GDM1 (cell line): ENCODE results near the gene CP.

Experiments used
- DNase-seq: peaks from one replicate; lab custom pipeline; 2025; lab: John Stamatoyannopoulos, UW

CP gene

DNA sequence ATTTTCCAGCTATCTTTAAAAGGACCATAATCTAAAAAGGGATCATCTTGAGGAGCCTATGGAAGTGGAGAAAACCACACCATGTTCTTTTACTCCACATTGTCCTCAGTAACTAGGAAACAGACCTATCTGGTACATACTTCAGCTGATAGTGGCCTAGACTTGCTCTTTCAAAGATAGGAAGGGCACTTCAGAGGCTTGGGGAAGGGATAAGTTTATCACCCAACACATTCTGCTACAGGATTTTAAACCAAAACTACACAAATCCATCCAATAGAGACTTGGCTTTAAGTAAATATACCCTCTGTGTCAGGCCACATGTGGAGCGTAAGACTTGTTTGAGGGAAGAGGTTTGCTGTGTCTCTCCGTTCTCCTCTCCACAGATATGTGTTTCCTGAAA, 35.4 kb downstream of the CP start:
- no peak for DNase-seq

DNA sequence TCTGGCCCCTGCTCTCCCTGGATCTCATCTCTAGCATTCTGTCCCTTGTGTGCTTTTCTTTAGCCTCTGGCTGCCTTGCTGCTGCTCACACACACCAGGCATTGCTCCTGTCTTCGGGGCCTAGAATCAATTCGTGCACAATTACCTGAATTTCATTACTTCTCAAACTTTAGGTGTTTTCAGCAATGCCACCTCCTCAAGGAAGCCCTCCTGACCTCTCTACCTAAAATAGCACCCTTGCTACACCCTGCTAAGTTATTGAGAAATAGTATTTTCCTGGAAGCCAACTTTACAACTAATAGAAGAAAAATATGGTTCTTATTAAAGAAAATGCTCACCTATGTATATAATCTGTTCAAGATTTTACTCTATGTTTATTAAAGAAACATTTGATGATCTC, 40.4 kb downstream of the CP start:
- DNase-seq, result no peak

DNA sequence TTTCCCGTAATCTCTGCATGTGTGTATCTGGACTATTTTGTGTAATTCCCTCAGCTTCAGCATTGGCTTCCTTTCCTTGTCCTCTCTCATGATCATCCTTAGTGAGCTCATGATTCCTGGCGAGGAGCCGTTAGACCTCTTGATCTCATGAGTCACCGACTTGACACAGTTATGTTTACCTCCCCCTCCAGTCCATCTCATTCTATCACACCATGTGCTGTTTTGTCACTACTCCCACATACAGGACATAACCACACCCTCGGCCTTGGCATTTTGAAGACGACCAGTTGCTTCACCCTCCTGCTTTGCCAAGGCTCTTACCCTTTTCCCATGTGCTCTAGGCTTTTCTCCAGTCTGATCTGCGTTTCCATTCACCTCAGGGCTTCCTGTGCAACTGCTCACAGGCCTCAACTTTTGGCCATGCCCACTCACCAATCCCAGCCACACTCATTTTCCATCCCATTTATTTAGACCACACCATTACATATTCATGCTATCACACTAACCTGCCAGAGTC, 41.5 kb downstream of the CP start:
- DNase-seq, result no peak

DNA sequence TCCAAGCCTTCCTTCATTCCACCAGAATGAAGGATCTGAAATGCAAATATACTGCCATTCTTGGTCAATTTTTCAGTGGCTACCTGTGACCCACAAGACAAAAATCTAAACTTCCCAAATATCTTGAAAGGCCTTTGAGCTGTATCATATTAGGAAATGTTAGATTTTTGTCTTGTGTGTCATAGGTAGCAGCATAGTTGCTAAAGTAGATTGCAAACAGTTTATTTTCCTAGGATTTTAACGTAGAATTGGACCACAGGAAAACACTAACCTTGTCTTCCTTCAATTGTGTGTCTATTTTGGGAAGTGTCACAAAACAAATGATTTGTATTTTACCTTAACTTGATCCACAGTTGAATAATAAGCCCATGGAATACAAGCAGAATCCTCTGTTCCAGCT, 42.4 kb downstream of the CP start:
- DNase-seq, result no peak

DNA sequence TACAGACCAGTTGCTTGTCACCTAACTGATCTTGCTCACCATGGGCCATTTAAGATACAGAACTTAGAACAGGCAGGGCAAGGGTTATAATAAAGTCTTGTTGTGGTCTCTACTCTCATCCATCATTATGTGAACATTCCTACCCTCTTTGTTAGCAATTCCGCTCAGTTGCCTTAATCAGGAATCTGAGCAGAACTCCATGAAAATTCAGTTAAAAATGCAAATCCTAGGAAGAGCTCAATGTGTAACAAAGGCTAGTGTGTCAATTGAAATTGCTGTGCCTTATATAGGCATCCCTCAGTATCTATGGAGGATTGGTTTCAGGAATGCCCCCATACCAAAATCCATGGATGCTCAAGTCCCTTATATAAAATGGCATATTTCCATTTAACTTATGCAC, 44.5 kb downstream of the CP start:
- DNase-seq, result no peak

DNA sequence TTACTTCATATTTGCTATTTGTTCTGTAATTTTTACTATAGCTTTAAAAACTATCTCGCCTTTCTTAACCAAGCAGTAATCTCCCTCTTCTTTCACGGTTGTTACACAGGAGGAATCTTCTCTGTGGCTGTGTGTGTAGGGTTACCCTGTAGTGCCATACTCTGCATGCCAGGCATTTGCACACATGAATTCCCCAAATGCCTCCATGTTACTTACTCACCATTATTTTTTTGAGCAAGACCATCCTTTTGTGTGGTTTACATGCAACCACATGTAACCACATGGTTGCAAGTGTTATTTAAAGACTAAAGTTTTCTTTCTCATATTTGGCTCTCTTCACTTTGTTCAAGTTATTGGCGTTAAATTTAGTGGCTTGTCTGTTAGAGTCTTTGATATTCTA, 46.7 kb downstream of the CP start:
- DNase-seq, result no peak

DNA sequence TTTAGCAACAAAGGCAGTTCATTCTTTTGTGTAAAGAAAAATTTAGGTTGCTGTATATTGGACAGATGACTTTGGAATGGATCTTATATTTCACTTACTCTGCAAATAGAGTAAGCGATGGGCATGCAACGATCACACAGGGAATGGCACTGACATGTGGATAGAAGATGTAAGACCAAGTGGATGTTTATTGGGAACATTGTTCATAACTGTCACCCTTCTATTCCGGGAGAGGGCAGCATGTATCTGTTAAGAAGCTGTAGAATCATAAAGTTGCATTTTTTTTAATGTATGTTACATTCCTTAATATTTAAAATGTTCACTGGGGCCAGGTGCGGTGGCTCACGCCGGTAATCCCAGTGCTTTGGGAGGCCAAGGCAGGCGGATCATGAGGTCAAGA, 51.0 kb downstream of the CP start:
- DNase-seq, result no peak

DNA sequence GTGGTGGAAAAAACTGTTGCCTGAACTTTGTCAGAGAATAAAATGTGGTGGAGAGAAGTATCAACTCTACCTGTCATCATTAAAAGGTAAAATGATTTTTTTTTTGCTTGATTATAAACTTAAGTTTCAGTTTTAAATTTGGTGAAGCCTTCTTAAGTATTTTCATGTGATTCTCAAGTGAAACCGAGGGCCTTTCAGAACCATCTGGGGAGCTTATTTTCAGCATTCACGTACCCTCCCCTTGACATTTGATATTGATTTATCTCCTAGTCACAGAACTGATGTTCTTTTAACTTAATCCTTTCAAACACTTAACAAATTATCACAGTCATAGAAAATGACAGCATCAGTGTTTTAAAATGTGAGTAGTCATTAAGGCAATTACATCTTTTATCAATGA, 53.7 kb downstream of the CP start:
- DNase-seq, result no peak

DNA sequence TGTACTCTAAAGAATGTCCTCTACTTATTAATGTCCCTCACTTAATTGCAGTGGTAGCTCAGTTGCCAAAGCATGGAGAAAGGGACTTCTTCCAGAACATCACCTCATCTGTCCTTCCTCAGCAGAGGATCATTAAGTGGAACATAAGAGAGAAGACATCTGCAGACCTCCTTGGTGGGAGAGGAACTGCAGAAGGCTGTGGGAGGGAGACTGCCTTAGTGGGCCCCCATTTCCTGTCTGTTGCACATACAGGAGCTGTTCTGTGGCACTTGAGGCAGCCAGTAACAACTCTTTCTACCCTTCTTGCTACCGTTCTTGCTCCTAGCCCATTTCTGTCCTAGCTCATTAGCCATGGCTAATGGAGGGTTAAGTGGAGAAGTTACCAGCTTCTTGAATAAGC, 58.6 kb downstream of the CP start:
- no peak for DNase-seq

DNA sequence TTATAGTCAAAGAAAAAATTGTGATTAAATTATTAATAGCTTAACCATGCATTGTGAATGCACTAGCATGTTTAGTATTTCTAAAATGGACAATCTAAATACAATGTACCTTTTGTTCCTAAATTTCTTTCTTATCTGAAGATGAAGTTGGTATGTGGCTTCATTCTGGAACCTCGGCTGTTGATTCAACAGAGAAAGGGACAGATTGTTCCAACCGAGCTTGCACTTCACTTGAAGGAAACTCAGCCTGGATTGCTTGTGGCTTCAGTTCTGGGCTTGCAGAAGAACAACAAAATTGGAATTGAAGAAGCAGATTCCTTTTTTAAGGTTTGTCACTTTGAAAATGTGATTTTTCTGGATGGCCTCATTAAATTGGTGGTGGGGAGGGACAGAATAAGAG, 59.6 kb downstream of the CP start:
- no peak for DNase-seq

DNA sequence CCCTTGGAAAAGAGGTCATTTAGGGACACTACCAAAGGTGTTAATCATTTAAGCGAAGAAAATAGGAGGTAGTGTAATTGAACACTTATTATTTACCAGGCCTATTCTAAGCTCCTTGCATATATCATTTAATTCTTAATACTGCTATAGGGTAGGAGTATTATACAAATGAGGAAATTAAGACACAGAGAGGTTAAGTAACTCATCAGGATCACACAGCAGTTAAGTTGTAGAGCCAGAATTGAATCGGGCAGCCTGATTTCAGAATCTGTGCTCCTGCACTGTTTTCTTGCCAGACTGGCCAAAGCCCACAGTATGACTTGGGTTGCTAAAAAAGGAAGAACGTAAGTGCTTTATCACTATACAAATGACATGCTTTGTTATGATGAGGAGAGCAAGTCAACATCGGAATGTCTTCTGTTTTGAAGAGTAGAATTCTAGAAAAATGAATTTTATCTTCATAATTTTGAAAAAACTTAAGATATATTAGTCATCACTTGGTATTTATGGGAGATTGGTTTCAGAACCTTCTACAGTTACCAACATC, 60.8 kb downstream of the CP start:
- DNase-seq, result no peak

DNA sequence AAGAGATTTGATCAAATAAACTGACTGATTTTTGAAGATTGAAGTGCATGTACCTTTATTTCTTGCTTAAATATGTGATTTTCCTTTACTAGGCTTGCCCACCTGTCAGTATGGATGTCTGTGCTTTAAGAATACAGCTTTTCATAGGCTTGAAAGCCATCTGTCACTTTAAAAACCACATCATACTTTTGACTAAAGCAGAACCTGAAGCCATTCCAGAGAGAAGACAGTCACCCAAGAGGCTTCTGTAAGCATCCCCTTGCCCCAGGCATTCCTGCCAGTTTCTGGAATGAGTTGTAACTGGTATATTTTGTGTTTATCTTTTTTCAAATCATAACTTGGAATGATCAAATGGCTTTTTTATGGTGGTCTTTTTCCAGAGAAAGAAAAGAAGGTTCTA, 68.2 kb downstream of the CP start:
- no peak for DNase-seq

DNA sequence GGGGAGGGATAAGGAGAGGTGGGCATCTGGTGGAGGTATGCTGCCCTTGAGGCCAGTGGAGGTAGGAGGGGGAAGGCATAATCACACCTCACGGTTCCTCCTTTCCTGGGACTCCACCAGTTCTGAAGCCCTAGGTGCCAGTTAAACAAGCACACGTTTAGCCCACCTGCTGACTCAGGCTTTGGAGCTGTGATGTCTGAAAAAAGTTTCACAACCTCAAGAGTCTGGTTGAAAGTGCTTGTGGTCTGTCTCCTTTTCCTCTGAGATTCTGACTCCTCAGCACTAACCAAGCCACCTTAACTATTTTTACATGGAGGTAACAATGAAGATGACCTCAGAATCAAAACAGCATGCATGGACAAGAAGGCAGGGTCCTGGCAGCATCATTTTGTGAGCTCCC, 69.2 kb downstream of the CP start:
- no peak for DNase-seq

DNA sequence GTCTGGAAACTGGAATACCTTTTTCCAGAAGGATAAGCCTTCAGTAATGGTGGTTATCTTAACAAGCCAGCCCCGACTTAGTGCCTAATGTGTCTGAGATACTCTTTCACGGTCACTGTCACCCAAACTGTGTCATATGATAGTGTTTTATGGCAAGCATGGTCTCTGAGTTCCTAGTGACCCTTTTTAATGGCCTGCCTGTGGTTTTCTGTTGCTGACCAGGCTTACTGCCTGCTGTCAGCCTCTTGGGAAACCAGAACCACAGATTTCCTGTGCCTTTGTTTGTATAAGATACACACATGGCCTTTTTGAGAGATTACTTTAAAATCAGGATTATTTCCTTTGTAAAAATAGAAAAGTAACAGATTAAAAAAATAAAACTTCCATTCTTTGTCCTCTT, 69.8 kb downstream of the CP start:
- DNase-seq, result no peak

DNA sequence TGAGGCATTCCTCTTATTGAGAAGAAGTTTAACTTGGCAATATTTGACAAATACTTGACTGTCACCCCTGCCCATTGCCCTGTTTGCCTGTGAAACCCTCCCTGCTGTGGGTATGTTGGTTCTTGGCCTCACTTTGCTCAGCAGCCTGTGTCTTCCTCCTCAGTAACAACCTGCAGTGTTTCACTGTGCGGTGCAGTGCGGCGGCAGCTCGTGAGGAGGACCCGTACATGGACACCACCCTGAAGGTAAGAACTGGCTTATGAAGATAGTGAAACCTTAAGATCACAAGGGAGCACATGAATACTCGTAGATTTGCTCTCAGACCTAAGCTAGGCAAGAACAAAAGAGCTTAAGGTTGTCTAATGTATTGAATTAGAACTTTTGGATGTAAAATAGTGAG, 71.2 kb downstream of the CP start:
- no peak for DNase-seq

DNA sequence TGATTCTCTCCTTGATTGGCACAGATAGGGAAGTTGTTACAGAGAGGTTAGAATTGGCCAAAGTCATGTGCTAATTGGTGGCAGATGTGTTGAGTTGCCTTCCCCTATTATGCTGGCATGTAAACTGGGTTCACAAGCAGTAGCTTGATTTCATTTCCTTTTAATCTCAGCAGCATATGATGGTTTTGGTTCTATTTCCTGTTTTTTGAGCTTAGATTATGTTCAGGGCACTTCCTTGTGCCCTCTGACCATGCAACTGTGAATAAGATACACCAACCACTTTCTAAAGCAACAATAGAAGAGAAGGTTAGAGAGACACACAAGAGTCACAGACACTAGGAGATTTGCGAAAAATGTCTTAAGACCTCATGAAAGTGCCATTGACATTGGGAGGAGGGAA, 75.7 kb downstream of the CP start:
- DNase-seq, result no peak

DNA sequence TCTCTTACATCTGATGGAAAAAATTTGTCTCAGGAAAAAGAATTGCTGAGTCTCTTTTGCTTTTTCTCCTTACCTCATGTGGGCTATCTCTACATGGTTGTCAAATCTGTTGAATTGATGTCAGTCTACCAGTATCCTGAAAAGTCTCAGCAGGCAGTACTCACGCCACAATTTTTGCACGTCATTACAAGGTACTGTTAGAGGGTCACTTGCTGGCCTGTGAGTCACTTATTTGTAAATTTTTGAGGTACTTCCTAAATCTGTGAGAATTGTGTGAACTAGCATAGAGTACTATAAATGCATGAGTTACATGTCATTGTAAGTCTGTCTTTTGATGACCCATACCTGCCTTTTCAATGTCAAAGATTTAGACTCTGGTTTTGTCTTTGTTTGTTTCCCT, 76.3 kb downstream of the CP start:
- DNase-seq, result no peak

DNA sequence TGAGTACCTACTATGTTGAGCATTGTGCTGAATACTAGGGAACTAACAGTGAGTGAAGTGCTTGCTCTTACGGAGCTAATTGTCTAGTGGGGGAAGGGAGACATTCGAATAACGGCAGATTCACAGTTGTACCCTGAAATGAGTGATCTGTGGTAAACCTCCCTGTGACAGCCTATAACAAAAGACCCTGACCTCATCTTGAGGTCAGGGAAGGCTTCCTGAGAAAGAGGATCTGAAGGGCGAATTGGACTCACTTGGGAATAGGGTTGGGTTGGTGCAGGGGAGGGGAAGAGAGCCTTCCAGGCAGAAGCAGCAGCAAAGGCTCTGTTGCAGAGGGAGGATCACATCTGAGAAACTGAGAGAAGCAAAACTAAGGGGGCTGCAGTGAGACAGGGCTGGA, 78.9 kb downstream of the CP start:
- no peak for DNase-seq

DNA sequence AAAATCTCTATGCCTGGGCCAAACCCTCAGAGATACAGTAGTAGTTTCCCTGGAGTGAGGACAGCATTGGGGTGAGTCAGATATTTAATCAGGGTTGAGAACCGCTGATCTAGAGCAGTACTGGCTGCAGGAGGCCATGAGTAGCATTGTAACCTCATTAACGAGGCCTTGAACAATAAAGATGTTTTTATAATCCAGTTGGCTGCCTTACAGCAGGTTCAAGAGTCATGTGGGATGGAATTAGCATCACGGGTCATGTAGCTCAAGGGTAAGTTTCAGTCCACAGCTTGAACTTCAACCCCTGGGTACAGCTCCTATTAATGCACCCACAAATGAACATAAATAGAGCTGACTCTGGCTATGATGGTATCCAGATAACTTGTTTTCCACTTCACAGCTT, 87.1 kb downstream of the CP start:
- no peak for DNase-seq

DNA sequence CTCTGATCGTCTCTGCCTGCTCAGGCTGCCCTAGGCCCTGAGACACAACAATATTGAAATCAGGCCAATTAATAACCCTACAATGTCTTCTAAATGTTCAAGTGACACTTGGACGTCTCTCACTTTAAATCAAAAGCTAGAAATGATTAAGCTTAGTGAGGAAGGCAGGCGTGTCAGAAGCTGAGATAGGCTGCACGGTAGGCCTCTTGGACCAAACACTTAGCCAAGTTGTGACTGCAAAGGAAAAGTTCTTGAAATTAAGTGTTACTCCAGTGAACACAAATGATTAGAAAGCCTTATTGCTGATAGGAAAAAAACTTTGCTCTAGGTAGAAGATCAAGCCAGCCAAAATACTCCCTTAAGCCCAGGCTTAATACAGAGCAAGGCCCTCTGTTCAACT, 90.0 kb downstream of the CP start:
- DNase-seq, result no peak

DNA sequence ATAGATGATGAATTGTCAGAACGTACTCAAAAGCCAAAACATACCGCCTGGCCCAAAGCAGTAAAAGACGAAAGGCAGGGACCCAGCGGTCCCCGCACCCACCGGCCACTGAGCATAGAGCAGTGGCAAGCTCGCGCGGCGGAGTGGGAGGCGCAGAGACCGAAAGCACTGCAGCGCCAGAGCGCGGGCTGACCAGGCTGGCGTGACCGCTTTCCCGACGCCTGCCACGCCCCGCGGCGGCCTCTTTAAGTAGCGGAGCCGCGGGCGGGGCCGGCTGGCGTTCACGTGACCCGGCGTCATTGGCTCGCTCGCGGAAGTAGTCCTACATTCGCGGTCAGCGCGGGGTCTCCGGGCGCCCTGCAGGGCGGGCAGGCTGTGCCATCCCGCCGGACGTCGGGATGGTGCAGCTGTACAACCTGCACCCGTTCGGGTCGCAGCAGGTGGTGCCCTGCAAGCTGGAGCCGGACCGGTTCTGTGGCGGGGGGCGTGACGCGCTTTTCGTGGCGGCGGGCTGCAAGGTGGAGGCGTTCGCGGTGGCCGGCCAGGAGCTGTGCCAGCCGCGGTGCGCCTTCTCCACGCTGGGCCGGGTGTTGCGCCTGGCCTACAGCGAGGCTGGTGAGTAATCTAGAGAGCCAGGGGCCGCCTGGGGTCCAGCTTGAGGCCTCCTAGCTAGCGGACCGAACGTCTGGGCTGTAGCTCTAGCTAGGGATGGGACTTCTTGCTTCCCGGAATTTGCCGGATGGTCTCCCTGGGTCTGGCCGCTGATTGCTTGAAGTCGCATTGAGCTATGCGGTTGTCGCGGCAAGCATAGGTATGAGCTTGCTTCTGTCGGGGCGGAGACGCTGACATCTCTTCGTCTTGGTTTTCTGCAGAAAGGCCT, 92.1 kb downstream of the CP start, which contains the start of gene HPS3:
Gene HPS3 (plus strand): TSS at position 313 of the 880 bp plus-strand sequence. CDS start 86 bp downstream, at position 399.
- DNase-seq, result peak; percentile 81

DNA sequence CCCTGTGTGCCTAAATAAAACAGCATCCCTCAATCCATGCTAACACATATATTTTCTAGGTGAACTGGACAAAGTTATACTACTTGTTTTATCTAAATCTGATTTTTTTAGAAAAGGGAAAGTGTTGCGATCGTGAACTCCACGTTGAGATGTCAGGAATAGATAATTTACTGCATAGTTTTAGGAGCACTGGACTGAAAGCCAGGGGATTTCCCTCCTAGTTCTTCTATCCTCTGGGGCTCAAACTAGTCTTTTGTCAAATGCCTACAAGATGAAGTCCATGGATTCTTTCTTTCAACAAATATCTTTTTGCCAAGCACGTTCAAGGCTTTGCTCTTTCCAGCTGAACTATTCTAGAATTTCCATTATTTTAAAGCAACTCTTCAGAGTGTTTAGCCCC, 92.8 kb downstream of the CP start:
- DNase-seq, result no peak

DNA sequence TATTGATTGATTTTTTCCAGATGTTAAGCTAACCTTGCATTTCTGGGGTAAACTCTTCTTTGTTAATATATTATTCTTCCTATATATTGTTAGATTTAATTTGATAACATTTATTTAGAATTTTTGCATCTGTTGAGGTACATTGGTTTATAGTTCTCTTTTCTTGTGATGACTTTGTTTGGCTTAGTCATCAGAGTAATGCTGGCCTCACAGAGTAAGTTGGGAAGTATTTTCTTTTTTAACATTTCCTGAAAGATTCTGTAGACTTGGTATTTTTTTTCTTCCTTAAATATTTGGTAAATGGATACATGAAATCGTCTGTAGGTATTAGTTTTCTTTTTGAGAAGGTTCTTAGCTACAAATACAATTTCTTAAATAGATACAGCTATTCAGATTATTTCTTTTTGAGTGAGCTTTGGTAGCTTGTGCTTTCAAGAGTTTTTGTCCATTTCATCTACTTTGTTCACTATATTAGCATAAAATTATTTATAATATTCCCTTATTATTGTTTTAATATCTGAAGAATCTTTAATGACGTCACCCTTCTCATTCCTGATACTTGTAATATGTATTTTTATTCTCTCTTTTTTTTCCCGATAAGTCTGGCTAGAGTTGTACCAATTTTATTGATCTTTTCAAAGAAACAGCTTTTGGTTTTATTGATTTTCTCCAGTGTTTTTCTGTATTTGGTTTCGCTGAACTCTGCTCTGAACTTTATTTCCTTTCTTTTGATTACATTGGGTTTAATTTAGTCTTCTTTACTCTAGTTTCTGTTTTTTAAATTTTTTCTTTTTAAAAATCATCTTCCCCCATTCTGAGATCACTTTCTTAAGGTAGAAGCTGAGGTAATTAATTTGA, 98.7 kb downstream of the CP start:
- no peak for DNase-seq
